ENCODE results near the gene CA12. TPM values are rescaled to one million over a fixed set of nuclear protein-coding genes. Genes with fewer than 3 reads are reported as not detected.
A peak's percentile ranks its signal among the peaks of the same experiment; 100 is the strongest.
"Not testable (repeated sequence)": the region's sequence is repeated elsewhere in the genome, so short reads cannot be mapped to it uniquely, and the experiment has no call there.

Gene CA12
- total RNA-seq, 1 donor from 2014 or later: 0.25 TPM

DNA sequence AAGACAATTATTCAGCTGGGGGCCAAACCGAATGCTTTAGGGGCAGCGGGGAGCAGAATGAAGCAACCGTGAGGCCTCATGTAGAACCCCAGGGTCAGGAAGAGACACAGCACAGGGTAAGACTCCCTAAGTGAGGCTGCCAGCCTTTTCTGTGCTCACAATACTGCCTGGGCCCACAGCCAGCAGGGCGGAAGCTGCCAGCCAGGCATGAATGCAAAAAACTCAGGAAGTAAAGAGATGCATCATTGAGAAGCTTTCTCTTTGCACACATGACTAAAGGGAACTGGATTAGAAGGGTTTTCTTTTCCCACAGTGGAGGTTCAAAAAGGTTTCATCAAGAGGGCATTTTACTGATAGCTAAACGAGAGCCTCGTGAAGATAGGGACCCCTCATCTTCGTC, 33.3 kb downstream of the CA12 start:
- no peaks in the 10 kb centered on the region for H3K27me3 ChIP-seq (ENCODE audit: low read depth)
- peak; percentile 64 for DNase-seq
- H3K27ac ChIP-seq (replicated peaks): peak overlapping the region; percentile 82
- no peaks in the 10 kb centered on the region for H3K9me3 ChIP-seq (replicated peaks)
- H3K36me3 ChIP-seq: no peaks in the 10 kb centered on the region
- intact Hi-C loops (cut with micrococcal nuclease): no loop called here
- TF ChIP-seq, protein P1, sequence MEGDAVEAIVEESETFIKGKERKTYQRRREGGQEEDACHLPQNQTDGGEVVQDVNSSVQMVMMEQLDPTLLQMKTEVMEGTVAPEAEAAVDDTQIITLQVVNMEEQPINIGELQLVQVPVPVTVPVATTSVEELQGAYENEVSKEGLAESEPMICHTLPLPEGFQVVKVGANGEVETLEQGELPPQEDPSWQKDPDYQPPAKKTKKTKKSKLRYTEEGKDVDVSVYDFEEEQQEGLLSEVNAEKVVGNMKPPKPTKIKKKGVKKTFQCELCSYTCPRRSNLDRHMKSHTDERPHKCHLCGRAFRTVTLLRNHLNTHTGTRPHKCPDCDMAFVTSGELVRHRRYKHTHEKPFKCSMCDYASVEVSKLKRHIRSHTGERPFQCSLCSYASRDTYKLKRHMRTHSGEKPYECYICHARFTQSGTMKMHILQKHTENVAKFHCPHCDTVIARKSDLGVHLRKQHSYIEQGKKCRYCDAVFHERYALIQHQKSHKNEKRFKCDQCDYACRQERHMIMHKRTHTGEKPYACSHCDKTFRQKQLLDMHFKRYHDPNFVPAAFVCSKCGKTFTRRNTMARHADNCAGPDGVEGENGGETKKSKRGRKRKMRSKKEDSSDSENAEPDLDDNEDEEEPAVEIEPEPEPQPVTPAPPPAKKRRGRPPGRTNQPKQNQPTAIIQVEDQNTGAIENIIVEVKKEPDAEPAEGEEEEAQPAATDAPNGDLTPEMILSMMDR (IDR thresholded peaks at IDR 0.05; ENCODE audit: borderline replicate concordance): no peak
- no peak overlapping the region for H3K4me3 ChIP-seq
- peaks cover 44% of the 10 kb centered on the region for H3K4me1 ChIP-seq

DNA sequence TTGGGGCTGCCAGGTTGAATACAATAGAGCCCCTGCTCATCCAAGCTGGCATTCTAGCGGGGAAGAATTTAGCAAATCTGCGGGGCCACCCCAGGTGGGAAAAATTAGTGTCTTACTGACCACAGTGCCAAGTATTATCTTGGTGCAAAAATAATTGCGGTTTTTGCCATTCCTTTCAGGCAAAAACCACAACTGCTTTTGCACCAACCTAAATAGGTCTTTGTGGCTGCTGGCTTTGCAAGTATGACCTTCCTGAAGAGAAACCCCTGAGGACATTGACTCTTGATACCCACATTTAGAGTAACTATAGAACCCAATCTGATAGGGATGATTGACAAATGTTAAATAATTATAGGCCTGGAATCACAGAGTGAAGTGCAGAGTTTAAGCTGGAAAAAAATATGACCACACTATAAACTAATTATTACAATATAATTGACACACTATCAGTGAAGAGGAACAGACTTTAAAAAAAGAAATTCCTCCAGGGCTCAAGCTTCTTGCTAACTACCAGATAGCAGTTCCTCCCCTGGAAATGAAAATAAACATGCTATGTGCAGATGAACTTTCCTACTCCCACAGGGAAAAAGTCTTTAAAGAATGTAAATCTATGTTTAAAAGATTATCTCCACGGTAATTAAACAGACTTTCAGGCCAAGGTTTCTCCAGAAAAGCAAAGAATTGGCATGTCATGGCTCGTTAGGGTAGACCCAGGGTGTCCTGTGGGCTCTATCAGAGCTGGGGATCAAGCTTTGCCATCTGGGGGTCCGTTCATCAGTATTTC, 34.4 kb downstream of the CA12 start:
- H3K27me3 ChIP-seq (ENCODE audit: low read depth): no peaks in the 10 kb centered on the region
- H3K27ac ChIP-seq (replicated peaks): peak overlapping the region; percentile 82
- H3K4me1 ChIP-seq: peaks cover 44% of the 10 kb centered on the region
- H3K36me3 ChIP-seq: no peaks in the 10 kb centered on the region
- H3K4me3 ChIP-seq: no peak overlapping the region
- DNase-seq: no peak
- intact Hi-C loops (cut with micrococcal nuclease): no loop called here
- H3K9me3 ChIP-seq (replicated peaks): no peaks in the 10 kb centered on the region
- TF ChIP-seq, protein P1 (IDR thresholded peaks at IDR 0.05; ENCODE audit: borderline replicate concordance): no peak

DNA sequence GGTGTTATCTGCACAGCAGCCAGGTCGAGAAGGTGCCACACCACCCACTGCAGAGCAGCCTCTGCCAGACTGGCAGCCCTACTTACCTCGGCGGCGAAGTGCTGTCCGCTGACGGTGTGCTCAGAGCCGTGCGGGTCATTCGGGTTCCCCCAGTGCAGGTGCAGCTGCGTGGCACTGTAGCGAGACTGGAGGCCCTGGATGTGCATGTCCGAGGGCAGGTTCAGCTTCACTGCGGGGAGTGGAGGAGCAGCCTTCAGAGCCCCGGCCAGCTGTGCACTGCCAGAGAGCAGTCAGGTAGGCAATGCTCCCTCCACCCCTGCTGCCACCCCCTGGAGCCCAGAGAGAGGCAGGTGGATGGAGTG, 36.3 kb downstream of the CA12 start:
- Histone ChIP-seq H3K4me1 (peaks cover 39% of the 10 kb centered on the region), H3K36me3 (no peaks in the 10 kb centered on the region), H3K27ac (replicated peaks) (no peak overlapping the region), H3K27me3 (ENCODE audit: low read depth) (peaks cover 10% of the 10 kb centered on the region), H3K9me3 (replicated peaks) (no peaks in the 10 kb centered on the region), H3K4me3 (no peak overlapping the region)
- no peak for DNase-seq
- TF ChIP-seq, protein P1 (IDR thresholded peaks at IDR 0.05; ENCODE audit: borderline replicate concordance): no peak
- intact Hi-C loops (cut with micrococcal nuclease): no loop called here

DNA sequence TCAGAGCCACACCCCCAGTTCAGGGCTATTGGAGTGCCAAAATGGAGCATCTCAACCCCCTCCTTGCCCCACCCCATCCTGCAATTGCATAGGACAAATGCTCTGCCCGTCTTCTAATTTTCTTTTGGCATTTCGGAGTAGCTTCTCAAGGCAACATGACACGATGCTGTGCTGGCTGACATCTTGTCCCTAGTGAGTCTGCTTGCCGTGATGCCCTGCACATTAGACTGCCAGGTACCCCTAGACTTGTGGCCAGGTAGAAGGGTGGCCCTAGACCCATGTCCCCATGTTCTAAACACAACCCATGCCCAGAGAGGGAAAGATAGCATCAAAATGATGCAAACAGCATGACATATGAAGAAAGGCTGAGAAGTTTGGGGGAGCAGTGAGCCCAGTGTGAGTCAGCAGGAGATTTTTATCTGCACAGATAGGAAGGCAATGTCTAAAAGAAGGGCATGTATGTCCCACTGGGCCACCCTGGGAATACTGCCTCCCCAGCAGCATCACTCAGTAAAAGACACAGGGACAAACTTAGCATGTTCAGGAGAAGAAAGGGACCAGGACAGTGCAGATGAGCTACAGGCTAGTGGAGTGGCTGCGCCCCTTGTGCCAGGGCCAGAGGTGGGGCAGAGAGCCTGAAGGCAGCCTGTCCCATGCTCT, 36.8 kb downstream of the CA12 start:
- TF ChIP-seq, protein P1 (IDR thresholded peaks at IDR 0.05; ENCODE audit: borderline replicate concordance): no peak

DNA sequence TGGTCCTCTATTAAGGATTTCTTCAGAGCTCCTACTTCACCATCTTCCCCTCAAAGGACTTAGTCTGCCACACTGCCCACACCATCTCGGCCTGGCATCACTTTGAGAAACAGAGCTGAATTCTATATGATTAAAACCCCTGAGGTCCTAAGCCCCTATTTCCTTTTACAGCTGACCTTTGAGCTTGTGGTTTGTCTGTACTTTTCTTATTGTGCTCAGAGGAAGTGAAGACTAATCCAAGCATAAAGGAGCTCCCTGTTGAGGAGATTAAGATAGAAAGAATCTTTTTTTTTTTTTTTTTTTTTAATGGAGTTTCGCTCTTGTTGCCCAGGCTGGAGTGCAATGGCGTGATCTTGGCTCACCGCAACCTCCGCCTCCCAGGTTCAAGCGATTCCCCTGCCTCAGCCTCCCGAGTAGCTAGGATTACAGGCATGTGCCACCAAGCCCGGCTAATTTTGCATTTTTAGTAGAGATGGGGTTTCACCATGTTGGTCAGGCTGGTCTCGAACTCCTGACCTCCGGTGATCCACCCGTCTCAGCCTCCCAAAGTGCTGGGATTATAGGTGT, 38.6 kb downstream of the CA12 start:
- H3K27me3 ChIP-seq (ENCODE audit: low read depth): peaks cover 11% of the 10 kb centered on the region
- H3K27ac ChIP-seq (replicated peaks); DNase-seq; H3K4me3 ChIP-seq; intact Hi-C loops (cut with micrococcal nuclease); H3K9me3 ChIP-seq (replicated peaks); H3K36me3 ChIP-seq: not testable (repeated sequence)
- peaks cover 16% of the 10 kb centered on the region for H3K4me1 ChIP-seq

More for the DNA sequence above, 36.8 kb downstream of the CA12 start:
- Histone ChIP-seq H3K36me3 (no peaks in the 10 kb centered on the region), H3K9me3 (replicated peaks) (no peaks in the 10 kb centered on the region), H3K27ac (replicated peaks) (no peak overlapping the region), H3K4me3 (no peak overlapping the region), H3K27me3 (ENCODE audit: low read depth) (peaks cover 11% of the 10 kb centered on the region), H3K4me1 (peaks cover 34% of the 10 kb centered on the region)
- no peak for DNase-seq
- intact Hi-C loops (cut with micrococcal nuclease): no loop called here

DNA sequence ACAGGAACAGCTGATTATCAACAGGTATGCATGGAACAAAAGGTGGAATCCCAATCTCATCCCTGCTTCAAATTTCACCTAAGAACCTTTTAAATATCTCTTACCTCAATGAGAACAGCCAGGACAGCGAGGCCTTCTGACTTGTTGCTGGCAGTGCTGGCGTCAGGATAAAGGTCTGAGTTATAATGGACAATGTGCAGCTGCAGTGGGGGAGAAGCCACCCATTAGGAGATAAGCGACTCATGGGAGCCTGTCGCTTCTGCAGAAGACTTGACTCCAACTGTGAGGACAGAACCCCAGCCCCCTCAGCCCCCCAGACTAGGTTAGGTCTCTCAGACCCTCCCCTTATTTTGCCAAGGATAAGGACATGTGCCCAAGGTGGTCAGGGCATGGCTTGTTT, 39.7 kb downstream of the CA12 start:
- TF ChIP-seq, protein P1 (IDR thresholded peaks at IDR 0.05; ENCODE audit: borderline replicate concordance): no peak
- intact Hi-C loops (cut with micrococcal nuclease): no loop called here
- DNase-seq: no peak
- no peak overlapping the region for H3K4me3 ChIP-seq
- H3K9me3 ChIP-seq (replicated peaks): no peaks in the 10 kb centered on the region
- H3K27ac ChIP-seq (replicated peaks): no peak overlapping the region
- peaks cover 11% of the 10 kb centered on the region for H3K27me3 ChIP-seq (ENCODE audit: low read depth)
- H3K4me1 ChIP-seq: peaks cover 4% of the 10 kb centered on the region
- H3K36me3 ChIP-seq: no peaks in the 10 kb centered on the region

Measured in left ventricle myocardium inferior (tissue), 1 donor.